Esophagus muscularis mucosa (tissue), 4 donors: Measurements from ENCODE around the gene NFYA. TPM values are rescaled to one million over a fixed set of nuclear protein-coding genes. Genes with fewer than 3 reads are reported as not detected.
"Not testable (repeated sequence)": the region's sequence is repeated elsewhere in the genome, so short reads cannot be mapped to it uniquely, and the experiment has no call there.

Source experiments
- DNase-seq: peaks from one replicate; pipeline ENCODE4 v3.0.0-alpha.2; 2017; ENCODE audit errors: extremely low spot score
- H3K27ac ChIP-seq, 4 donors: fragments of 200-600 bp; sonication (generic); replicated peaks in 1 of 4; 1 replicate in 3 of 4; 2 replicates in 1 of 4; pipeline ENCODE4 v1.5.1; 2016 to 2019; ENCODE audit warnings: mild to moderate bottlenecking in 1 of 4
- H3K27me3 ChIP-seq, 4 donors: fragments of 200-600 bp; sonication (generic); one replicate each; pipeline versions ENCODE4 v1.5.1 to v1.6.0; 2016 to 2019
- H3K36me3 ChIP-seq, 4 donors: fragments of 200-600 bp; sonication (generic); one replicate each; pipeline ENCODE4 v1.5.1; 2016 to 2019
- H3K4me1 ChIP-seq, 4 donors: fragments of 200-600 bp; sonication (generic); one replicate each; pipeline ENCODE4 v1.5.1; 2016 to 2019
- H3K4me3 ChIP-seq, 4 donors: fragments of 200-600 bp; sonication (generic); 1 replicate in 2 of 4; 2 replicates in 2 of 4; pipeline ENCODE4 v1.5.1; 2016 to 2019; ENCODE audit warnings: mild to moderate bottlenecking in 4 of 4, moderate library complexity in 1 of 4
- H3K9me3 ChIP-seq, 4 donors: fragments of 200-600 bp; sonication (generic); 1 replicate in 3 of 4; 2 replicates in 1 of 4; pipeline ENCODE4 v1.5.1; 2016 to 2019
- CTCF ChIP-seq, 3 experiments: fragments of 200-600 bp in 2 of 3; fragments of 450-650 bp in 1 of 3; sonication (generic) in 2 of 3; IDR thresholded peaks; one replicate each; pipeline ENCODE4 v1.5.1; 2017 to 2019; ENCODE audit warnings: antibody characterized with exemption in 3 of 3, mild to moderate bottlenecking in 2 of 3, moderate library complexity in 1 of 3
- EP300 ChIP-seq: sonication (generic); formaldehyde crosslinking; IDR thresholded peaks from one replicate; pipeline ENCODE4 v1.6.1; 2017; ENCODE audit warnings: antibody characterized with exemption
- POLR2A ChIP-seq: fragments of 450-650 bp; IDR thresholded peaks from one replicate; pipeline ENCODE4 v1.6.1; 2017; ENCODE audit warnings: antibody characterized with exemption, moderate library complexity, mild to moderate bottlenecking, low read depth
- POLR2AphosphoS5 ChIP-seq, 2 donors: sonication (generic); formaldehyde crosslinking; IDR thresholded peaks; one replicate each; pipeline ENCODE4 v1.6.1; 2017; ENCODE audit warnings: antibody characterized with exemption in 2 of 2
- WGBS: methylation state at CpG from one replicate; pipeline ENCODE4 v1.1.5; 2018; 5-methylcytosine and 5-hydroxymethylcytosine counted together
- intact Hi-C: fragments of 100-400 bp; cut with DNase I; formaldehyde crosslinking; loops from one replicate; pipeline ENCODE4 v1.15.1; 2023
- total RNA-seq, 4 donors: library from RNA; depleted of rRNA; stranded (reverse); fragments of >200 nt; gene quantifications; one replicate each; pipeline versions ENCODE4 v1.1.0 to v1.2.1, GENCODE V29; 2016

The NFYA gene
- total RNA-seq, 4 donors from 2014 or later, result 9.1 to 11.4 (median 10.5) TPM

- Histone ChIP-seq H3K9me3 (no peaks in the 10 kb centered on the region), H3K27ac (no peak overlapping the region), H3K36me3 (peaks cover 28 to 49% (median 44%) of the 10 kb centered on the region in 4 donors), H3K4me3 (no peak overlapping the region), H3K4me1 (peaks cover 0 to 5% (median 0%) of the 10 kb centered on the region in 4 donors), H3K27me3 (no peaks in the 10 kb centered on the region)
- TF ChIP-seq POLR2A (no peak), EP300 (no peak), POLR2AphosphoS5 (IDR thresholded peaks at IDR 0.05) (no peak), CTCF (IDR thresholded peaks at IDR 0.05) (no peak)
- WGBS, result 79% methylated on average over 35 of the region's 42 CpGs
- intact Hi-C loops, result no loop called here
- no peak for DNase-seq
Observed at GRCh38 chr6:41100871-41101287, 28.1 kb downstream of the NFYA start.

DNA sequence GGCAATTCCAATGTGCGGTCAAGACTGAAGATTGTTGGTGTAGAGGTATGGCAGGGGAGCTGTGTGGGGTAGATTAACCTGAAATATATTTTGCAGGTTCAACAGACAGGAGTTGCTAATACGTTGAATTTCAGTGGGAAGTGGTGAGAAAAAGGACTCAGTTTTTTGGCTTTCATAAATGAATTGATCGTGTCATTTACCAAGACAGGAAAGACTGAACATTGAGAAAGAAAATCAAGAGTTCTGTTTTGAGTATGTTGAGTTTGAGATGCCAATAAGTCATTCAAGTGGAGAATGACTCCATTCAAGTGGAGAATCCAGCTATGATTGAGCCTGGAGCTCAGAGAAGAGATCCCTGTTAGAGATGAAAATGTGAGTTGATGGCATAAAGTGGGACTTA, 31.1 kb downstream of the NFYA start:
- H3K9me3 ChIP-seq, result no peaks in the 10 kb centered on the region
- H3K36me3 ChIP-seq, result peaks cover 1 to 19% (median 16%) of the 10 kb centered on the region in 4 donors
- intact Hi-C loops, result no loop called here
- no peak overlapping the region for H3K4me3 ChIP-seq
- WGBS, result 97% methylated on average over 3 of the region's 3 CpGs
- no peak for DNase-seq
- H3K27ac ChIP-seq, result no peak overlapping the region
- no peaks in the 10 kb centered on the region for H3K27me3 ChIP-seq
- H3K4me1 ChIP-seq, result no peaks in the 10 kb centered on the region
- TF ChIP-seq EP300 (no peak), POLR2AphosphoS5 (IDR thresholded peaks at IDR 0.05) (no peak), POLR2A (no peak), CTCF (IDR thresholded peaks at IDR 0.05) (no peak)

GRCh38 chr6:41111017-41111416, 38.2 kb downstream of the NFYA start:
- H3K27ac ChIP-seq, result no peak overlapping the region
- no peaks in the 10 kb centered on the region for H3K27me3 ChIP-seq
- no peak for DNase-seq
- H3K4me1 ChIP-seq, result no peaks in the 10 kb centered on the region
- intact Hi-C loops, result no loop called here
- H3K36me3 ChIP-seq, result peaks cover 0 to 12% (median 0%) of the 10 kb centered on the region in 4 donors
- 91% methylated on average over 3 of the region's 3 CpGs for WGBS
- H3K9me3 ChIP-seq, result no peaks in the 10 kb centered on the region
- no peak for TF ChIP-seq POLR2A
- no peak for TF ChIP-seq POLR2AphosphoS5 (IDR thresholded peaks at IDR 0.05)
- TF ChIP-seq EP300, result no peak
- TF ChIP-seq CTCF (IDR thresholded peaks at IDR 0.05), result no peak
- no peak overlapping the region for H3K4me3 ChIP-seq

GRCh38 chr6:41115027-41115426, 42.3 kb downstream of the NFYA start:
- H3K4me1 ChIP-seq, H3K27me3 ChIP-seq, H3K9me3 ChIP-seq, DNase-seq, intact Hi-C loops, H3K27ac ChIP-seq, H3K4me3 ChIP-seq: not testable (repeated sequence)
- peaks cover 0 to 13% (median 0%) of the 10 kb centered on the region in 4 donors for H3K36me3 ChIP-seq
- WGBS, result 100% methylated on average over 2 of the region's 2 CpGs

DNA sequence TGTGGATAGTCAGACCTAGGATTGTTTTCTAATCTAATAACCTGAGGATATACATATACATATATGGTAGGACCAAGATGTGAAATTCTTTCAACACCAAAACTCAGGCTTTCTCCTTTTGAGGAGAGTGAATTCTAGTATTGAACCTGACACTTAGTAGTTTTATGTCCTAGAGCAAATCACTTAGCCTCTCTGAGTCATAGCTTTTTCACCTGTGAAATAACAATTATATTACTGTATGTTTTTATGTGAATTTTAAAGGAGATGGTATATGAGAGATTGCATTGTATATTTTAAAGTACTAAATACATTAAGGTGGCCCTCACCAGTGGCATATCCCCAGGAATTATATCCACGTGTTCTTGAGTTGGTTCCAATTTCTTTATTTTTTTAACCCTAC, 46.7 kb downstream of the NFYA start:
- WGBS, result 70% methylated on average over 1 of the region's 1 CpG
- TF ChIP-seq CTCF (IDR thresholded peaks at IDR 0.05) (no peak), POLR2AphosphoS5 (IDR thresholded peaks at IDR 0.05) (no peak), POLR2A (no peak), EP300 (no peak)
- Histone ChIP-seq H3K36me3 (peaks cover 0 to 24% (median 1%) of the 10 kb centered on the region in 4 donors), H3K9me3 (no peaks in the 10 kb centered on the region), H3K4me1 (no peaks in the 10 kb centered on the region), H3K27ac (no peak overlapping the region), H3K4me3 (no peak overlapping the region), H3K27me3 (no peaks in the 10 kb centered on the region)
- intact Hi-C loops, result no loop called here
- DNase-seq, result no peak
